GM18505 (cell line): ENCODE results near the gene EIF1B.

ENCODE experiments used
- ATAC-seq: cut with Tn5 transposase; IDR thresholded peaks from one replicate; pipeline ENCODE4 v1.9.1; 2021; ENCODE audit not compliant: unreplicated experiment
- POLR2A ChIP-seq: IDR thresholded peaks from 4 replicates; pipeline ENCODE4 v1.6.1; 2011; ENCODE audit warnings: borderline replicate concordance; ENCODE audit not compliant: insufficient read depth, insufficient read length; ENCODE audit errors: extremely low read depth

Gene EIF1B

GRCh38 chr3:40299130-40299720, 10.3 kb upstream of the EIF1B start:
- no peak for TF ChIP-seq POLR2A
- ATAC-seq: no peak

GRCh38 chr3:40299721-40300335, 9.7 kb upstream of the EIF1B start:
- no peak for ATAC-seq
- TF ChIP-seq POLR2A: no peak

- ATAC-seq: no peak
- no peak for TF ChIP-seq POLR2A
Observed at GRCh38 chr3:40302784-40303183, 6.7 kb upstream of the EIF1B start.

DNA sequence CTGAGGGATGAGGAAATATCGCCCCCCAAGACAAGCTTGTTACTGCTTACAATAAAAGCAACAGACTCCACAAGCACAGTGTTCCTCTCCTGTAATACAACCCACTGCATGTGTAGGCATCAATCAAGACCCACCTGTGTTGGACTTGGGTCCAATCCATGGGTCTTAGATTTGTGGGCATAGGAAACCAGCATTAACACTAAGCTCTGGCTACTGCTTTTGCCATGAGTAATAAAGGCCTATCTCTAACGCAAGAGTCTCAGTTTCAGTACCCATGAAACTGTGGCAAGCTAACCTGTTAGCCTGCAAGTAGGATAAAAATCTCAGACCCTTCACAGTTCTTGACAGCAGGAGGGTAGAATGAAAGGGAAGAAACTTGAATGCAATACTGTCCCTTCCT, 5.2 kb upstream of the EIF1B start:
- no peak for TF ChIP-seq POLR2A
- ATAC-seq: no peak

DNA sequence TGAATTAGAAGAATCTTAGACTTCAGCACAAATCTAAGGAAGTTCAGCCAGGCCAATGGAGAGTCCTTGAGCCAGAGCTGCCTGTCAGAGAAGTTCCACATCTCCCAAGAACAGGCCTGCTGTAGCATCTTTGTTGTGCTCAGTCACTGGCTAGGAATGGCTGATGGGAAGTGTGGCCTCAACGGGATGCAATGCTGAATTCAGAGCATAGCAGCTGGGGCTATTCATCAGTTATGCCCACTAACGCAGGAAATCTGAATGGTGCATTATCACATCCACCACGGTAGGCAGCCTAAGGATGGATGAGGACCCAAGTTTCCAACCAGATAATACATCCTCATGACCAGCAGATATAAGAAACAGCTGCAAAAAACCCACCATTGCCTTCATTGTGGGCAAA, 3.2 kb upstream of the EIF1B start:
- ATAC-seq: no peak
- TF ChIP-seq POLR2A: no peak

- ATAC-seq: no peak
- no peak for TF ChIP-seq POLR2A
Observed at GRCh38 chr3:40307176-40307575, 2.3 kb upstream of the EIF1B start.

GRCh38 chr3:40308725-40309417, 636 bp upstream of the EIF1B start:
- TF ChIP-seq POLR2A: no peak
- no peak for ATAC-seq

- no peak for TF ChIP-seq POLR2A
- peak; percentile 31 for ATAC-seq
Observed at GRCh38 chr3:40309925-40310695, 603 bp downstream of the EIF1B start.

GRCh38 chr3:40310705-40311104, 1.2 kb downstream of the EIF1B start:
- no peak for ATAC-seq
- no peak for TF ChIP-seq POLR2A

DNA sequence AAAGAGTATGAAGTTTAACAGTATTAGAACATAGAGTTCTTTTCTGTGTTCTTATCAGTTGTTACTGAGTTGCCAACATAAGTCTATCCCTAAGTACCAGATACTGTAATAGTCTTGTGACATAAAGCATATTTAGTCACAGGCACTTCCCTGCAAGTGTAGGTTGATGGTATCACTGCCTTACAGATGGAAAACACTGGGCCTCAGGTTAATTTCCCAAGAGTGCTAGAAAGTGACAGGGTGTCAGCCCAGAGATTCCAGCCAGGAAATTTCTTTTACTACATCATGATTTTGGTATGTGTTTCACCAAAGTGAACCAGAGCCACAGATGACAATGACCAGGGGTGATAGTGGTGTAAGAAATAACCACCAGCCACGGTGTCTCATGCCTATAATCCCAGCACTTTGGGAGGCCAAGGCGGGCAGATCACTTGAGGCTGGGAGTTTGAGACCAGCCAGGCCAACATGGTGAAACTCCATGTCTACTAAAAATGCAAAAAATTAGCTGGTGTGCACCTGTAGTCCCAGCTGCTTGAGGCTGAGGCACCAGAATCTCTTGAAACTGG, 3.2 kb downstream of the EIF1B start:
- TF ChIP-seq POLR2A: no peak
- no peak for ATAC-seq

DNA sequence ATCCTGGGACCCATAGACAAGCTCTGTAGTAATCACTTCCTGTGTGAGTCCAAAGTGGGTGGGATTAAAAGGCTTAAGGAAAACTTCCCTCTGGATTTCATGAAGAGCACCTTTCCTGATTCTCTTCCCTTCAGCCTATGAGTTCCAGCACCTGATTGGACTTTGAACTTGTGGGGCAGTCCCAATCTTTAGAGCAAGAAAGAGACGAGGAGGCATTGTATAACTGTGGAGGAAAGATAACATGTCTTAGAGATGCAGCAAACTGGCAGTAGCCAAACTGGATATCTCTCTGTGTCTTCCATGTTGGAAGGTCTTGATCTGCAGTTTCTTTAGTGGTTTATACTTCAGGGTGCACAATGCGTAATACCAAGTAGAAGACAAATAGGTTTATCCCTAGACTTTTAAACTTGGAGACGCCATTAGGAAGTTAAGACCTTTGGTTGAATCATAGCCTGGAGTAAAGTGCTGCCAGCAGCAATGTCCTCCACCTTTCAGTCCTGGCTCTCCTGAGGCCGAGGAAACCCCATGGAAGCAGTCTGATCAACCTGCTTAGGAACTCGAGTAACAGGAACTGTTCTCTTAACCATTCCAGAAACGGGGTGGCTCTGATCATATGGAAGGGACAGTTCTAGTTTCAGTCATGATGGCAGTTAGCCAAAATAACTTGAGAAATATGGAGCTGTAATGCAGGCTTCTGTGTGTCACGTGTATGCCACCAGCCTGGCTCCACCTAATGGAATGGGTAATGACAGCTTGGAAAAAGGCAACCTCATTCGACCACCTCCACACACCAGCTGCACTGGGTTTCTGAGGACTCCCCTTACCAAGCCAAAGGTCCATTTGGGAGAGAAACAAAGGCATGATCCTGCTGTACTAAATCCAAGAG, 4.7 kb downstream of the EIF1B start:
- no peak for TF ChIP-seq POLR2A
- no peak for ATAC-seq

GRCh38 chr3:40317061-40317855, 7.8 kb downstream of the EIF1B start:
- peak; percentile 61 for ATAC-seq
- TF ChIP-seq POLR2A: no peak
